ENCODE data around the gene UEVLD. TPM values are rescaled to one million over a fixed set of nuclear protein-coding genes. Genes with fewer than 3 reads are reported as not detected.

The UEVLD gene
- total RNA-seq, 1 donor from 2014 or later: 42.0 TPM

DNA sequence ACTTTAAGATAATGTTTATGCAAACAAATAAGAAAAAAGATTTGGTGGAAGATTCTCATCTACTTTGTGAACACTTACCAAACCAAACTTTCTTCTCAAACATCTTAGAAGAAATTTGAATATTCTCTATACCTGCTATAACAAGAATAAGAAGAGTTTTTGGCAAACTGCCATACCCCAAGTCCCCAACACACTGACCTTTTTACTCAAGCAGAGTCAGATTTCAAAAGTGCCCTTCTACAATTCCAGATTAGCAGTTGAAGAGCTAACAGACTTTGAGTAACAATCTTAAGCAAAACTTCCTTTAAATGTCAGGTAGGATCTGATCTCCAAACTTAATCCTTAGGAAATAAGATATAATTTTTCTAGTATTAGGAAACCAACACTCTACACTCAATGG lies 95.6 kb downstream of the UEVLD start:
- DNase-seq (ENCODE audit: low read depth): no peak
- TF ChIP-seq, protein P1, sequence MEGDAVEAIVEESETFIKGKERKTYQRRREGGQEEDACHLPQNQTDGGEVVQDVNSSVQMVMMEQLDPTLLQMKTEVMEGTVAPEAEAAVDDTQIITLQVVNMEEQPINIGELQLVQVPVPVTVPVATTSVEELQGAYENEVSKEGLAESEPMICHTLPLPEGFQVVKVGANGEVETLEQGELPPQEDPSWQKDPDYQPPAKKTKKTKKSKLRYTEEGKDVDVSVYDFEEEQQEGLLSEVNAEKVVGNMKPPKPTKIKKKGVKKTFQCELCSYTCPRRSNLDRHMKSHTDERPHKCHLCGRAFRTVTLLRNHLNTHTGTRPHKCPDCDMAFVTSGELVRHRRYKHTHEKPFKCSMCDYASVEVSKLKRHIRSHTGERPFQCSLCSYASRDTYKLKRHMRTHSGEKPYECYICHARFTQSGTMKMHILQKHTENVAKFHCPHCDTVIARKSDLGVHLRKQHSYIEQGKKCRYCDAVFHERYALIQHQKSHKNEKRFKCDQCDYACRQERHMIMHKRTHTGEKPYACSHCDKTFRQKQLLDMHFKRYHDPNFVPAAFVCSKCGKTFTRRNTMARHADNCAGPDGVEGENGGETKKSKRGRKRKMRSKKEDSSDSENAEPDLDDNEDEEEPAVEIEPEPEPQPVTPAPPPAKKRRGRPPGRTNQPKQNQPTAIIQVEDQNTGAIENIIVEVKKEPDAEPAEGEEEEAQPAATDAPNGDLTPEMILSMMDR (IDR thresholded peaks at IDR 0.05; ENCODE audit: insufficient read depth, low read length, poor library complexity, severe bottlenecking): no peak
- no peaks in the 10 kb centered on the region for H3K27me3 ChIP-seq (ENCODE audit: control insufficient read depth, insufficient read depth, low read length)
- H3K36me3 ChIP-seq (ENCODE audit: control insufficient read depth, insufficient read depth, low read length): peaks cover 1% of the 10 kb centered on the region
- H3K4me3 ChIP-seq (ENCODE audit: low read depth, low read length): no peak overlapping the region

DNA sequence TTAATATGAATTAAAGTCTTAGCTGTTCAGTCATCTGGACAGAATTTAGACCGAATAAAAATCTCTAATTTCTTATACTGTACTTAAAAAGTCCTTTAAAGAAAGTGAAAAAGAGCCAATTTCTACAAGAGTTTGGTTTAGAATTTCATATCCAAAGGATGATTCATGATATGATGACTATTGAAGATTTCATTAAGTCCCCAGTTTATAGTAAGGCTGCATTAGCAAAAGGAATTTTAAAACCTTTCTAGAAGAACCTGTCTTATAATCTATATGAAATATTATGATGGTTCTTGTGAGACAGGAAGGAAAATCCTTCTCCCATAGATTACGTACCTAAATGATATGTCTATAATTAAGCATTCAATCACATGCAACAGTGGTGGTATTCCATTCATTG lies 96.6 kb downstream of the UEVLD start:
- Histone ChIP-seq H3K36me3 (ENCODE audit: control insufficient read depth, insufficient read depth, low read length) (peaks cover 1% of the 10 kb centered on the region), H3K4me3 (ENCODE audit: low read depth, low read length) (no peak overlapping the region), H3K27me3 (ENCODE audit: control insufficient read depth, insufficient read depth, low read length) (no peaks in the 10 kb centered on the region)
- DNase-seq (ENCODE audit: low read depth): no peak
- TF ChIP-seq, protein P1 (IDR thresholded peaks at IDR 0.05; ENCODE audit: insufficient read depth, low read length, poor library complexity, severe bottlenecking): no peak

DNA sequence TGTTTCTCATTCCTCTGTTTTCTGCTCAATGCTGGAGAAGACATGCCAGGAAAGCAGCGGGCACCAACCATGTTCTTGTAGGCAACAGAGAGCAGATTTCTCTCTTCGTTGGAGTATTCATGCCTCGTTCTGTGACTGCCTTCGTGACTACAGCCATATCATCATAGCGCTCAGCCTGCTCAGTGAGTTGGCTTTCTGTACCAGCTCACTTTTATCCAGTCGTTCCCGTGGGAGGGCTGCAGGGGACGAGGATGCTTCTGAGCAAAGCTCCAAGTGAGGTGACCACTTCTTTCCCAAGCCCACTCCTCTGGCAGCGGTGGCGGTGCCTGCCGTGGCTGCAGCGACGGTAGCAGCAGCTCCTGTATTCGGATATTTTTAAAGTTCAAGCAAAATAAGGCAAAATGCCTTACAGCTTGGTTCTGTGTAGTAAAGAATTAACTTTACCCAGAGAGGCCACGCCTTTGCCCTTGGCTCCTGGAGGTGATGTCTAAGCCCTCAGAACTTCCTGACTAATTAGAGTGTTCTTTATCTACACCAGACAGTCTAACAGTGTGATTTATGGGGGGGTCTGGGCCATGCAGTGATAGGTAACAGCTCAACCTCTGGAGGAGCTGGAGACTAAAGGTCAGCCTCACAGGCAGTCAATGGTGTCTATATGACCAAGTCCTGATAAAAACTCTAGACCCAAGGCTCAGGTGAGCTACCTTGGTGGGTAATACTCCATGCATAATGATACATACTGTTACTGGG lies 97.6 kb downstream of the UEVLD start:
- TF ChIP-seq, protein P1 (IDR thresholded peaks at IDR 0.05; ENCODE audit: insufficient read depth, low read length, poor library complexity, severe bottlenecking): no peak
- Histone ChIP-seq H3K36me3 (ENCODE audit: control insufficient read depth, insufficient read depth, low read length) (no peaks in the 10 kb centered on the region), H3K4me3 (ENCODE audit: low read depth, low read length) (no peak overlapping the region), H3K27me3 (ENCODE audit: control insufficient read depth, insufficient read depth, low read length) (no peaks in the 10 kb centered on the region)
- no peak for DNase-seq (ENCODE audit: low read depth)

DNA sequence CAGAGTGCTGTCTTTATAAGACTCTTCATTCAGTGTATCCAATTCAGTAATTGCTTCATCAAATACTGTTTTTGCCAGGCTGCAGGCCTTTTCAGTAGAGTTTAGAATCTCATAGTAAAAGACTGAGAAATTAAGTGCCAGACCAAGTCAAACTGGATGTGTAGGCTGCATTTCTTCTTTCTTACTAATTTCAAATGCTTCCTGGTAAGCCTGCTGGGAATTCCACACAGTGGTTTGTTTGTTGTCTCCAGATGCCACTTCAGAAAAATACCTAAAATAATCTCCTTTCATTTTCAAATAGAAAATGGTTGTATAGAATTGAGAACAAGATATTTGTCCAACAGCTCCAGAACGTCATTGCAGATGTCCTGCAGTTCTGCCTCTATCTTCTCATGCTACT lies 98.2 kb downstream of the UEVLD start:
- no peak overlapping the region for H3K4me3 ChIP-seq (ENCODE audit: low read depth, low read length)
- no peaks in the 10 kb centered on the region for H3K36me3 ChIP-seq (ENCODE audit: control insufficient read depth, insufficient read depth, low read length)
- no peak for DNase-seq (ENCODE audit: low read depth)

DNA sequence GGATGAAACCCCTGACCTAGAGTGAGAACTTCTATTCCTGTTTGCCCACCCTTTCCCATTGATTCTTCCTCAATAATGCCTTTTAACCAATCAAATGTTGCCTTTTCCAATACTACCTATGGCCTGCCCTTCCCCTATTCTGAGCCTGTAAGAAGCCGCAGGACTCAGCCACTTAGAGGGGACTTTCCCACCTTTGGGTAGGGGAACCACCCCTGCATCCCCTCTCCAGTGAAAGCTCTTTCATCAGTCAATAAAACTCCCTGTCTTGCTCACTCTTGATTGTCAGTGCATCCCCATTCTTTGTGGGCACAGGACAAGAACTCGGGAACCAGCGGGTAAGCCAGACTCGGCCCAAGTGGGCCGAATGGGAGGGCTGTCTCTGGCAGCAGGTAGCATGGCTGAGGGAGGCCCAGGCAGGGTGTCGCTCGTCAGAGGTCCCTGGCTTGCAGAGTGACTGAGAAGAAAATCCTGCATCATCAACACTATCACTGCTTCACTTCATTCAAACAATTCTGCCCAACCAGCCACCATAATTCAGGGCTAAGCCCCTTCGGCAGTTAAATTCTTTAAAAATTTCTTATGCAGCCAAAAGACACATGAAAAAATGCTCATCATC lies 102.5 kb downstream of the UEVLD start:
- H3K36me3 ChIP-seq (ENCODE audit: control insufficient read depth, insufficient read depth, low read length): no peaks in the 10 kb centered on the region
- DNase-seq (ENCODE audit: low read depth): no peak

More for the DNA sequence above, 98.2 kb downstream of the UEVLD start:
- H3K27me3 ChIP-seq (ENCODE audit: control insufficient read depth, insufficient read depth, low read length): no peaks in the 10 kb centered on the region
- TF ChIP-seq, protein P1 (IDR thresholded peaks at IDR 0.05; ENCODE audit: insufficient read depth, low read length, poor library complexity, severe bottlenecking): no peak

More for the DNA sequence above, 102.5 kb downstream of the UEVLD start:
- TF ChIP-seq, protein P1 (IDR thresholded peaks at IDR 0.05; ENCODE audit: insufficient read depth, low read length, poor library complexity, severe bottlenecking): no peak
- no peak overlapping the region for H3K4me3 ChIP-seq (ENCODE audit: low read depth, low read length)
- H3K27me3 ChIP-seq (ENCODE audit: control insufficient read depth, insufficient read depth, low read length): no peaks in the 10 kb centered on the region

Other genes starting within 250 kb of the UEVLD start
- 269 and 279 TPM in 2 replicates for gene LDHA, start 194.2 kb downstream of the UEVLD start, total RNA-seq
- 0.82 and 2.6 TPM in 2 replicates for gene LDHC, start 176.4 kb downstream of the UEVLD start, total RNA-seq
- gene LDHAL6A, start 132.9 kb downstream of the UEVLD start, total RNA-seq: not detected in 2 replicates
- gene TSG101, start 61.8 kb downstream of the UEVLD start, total RNA-seq: 131 and 180 TPM in 2 replicates
- 7.4 TPM in 1 of 2 replicates, not detected in the other for gene MISFA, start 11.1 kb upstream of the UEVLD start, total RNA-seq
- 17.0 and 18.1 TPM in 2 replicates for gene SPTY2D1, start 45.6 kb upstream of the UEVLD start, total RNA-seq
- gene TMEM86A, start 110.0 kb upstream of the UEVLD start, total RNA-seq: 3.1 and 5.0 TPM in 2 replicates
- 0.04 TPM in 1 of 2 replicates, not detected in the other for gene IGSF22, start 137.5 kb upstream of the UEVLD start, total RNA-seq
- 0.07 TPM in 1 of 2 replicates, not detected in the other for gene PTPN5, start 203.1 kb upstream of the UEVLD start, total RNA-seq